ENCODE data around the gene ZNF598.
"Not testable (repeated sequence)": the region's sequence is repeated elsewhere in the genome, so short reads cannot be mapped to it uniquely, and the experiment has no call there.

DNA sequence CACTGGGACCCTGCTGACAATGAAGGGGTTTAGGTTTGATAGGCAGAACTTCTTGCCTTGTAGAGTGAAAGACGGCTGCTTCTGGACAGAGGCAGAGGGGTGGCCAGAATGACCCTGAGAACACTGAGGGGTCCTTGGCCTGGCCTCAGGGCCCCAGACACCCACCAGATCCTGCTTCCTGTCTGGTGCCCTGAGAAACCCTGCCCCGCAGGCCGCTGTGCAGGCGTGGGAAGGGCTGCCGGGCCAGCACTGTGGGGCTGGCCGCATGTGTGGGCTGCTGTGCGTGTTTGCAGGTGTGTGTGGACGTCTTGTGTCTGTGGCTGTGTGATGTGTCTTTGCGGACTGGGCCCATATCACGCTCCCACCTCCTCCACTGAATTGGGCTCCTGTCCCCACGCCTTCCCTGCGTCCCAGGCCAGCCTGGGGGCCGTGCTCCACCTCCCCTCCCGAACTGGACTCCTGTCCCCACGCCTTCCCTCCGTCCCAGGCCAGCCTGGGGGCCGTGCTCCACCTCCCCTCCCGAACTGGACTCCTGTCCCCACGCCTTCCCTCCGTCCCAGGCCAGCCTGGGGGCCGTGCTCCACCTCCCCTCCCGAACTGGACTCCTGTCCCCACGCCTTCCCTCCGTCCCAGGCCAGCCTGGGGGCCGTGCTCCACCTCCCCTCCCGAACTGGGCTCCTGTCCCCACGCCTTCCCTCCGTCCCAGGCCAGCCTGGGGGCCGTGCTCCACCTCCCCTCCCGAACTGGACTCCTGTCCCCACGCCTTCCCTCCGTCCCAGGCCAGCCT, 24.5 kb upstream of the ZNF598 start:
- not testable (repeated sequence) for TF ChIP-seq POLR2AphosphoS5, POLR2A, EP300 (IDR thresholded peaks at IDR 0.05)
- TF ChIP-seq, protein P1, sequence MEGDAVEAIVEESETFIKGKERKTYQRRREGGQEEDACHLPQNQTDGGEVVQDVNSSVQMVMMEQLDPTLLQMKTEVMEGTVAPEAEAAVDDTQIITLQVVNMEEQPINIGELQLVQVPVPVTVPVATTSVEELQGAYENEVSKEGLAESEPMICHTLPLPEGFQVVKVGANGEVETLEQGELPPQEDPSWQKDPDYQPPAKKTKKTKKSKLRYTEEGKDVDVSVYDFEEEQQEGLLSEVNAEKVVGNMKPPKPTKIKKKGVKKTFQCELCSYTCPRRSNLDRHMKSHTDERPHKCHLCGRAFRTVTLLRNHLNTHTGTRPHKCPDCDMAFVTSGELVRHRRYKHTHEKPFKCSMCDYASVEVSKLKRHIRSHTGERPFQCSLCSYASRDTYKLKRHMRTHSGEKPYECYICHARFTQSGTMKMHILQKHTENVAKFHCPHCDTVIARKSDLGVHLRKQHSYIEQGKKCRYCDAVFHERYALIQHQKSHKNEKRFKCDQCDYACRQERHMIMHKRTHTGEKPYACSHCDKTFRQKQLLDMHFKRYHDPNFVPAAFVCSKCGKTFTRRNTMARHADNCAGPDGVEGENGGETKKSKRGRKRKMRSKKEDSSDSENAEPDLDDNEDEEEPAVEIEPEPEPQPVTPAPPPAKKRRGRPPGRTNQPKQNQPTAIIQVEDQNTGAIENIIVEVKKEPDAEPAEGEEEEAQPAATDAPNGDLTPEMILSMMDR (IDR thresholded peaks at IDR 0.05) = not testable (repeated sequence)

All from upper lobe of left lung (tissue), 4 donors.